ENCODE results near the gene TNFRSF14. TPM values are rescaled to one million over a fixed set of nuclear protein-coding genes. Genes with fewer than 3 reads are reported as not detected.
A peak's percentile ranks its signal among the peaks of the same experiment; 100 is the strongest.

TNFRSF14 gene
- total and polyA plus RNA-seq, 2 of the 13 experiments (the other 11 are each of a cell fraction or from before 2014, with no cell fraction given): 11.9 to 49.9 TPM

GRCh38 chr1:2528966-2529783, 27.0 kb upstream of the TNFRSF14 start (continued):
- peak; percentile 11; the same call in 1 of the 2 replicates for TF ChIP-seq ZNF574 (CRISPR knock-in tag; IDR thresholded peaks at IDR 0.05)

- BruUV-seq (replicated peaks): no TSS peak
- peaks cover 37% of the 10 kb centered on the region for H3K4me1 ChIP-seq (ENCODE audit: insufficient read depth, low read length)
- CTCF ChIA-PET (ENCODE audit: low intra/inter-chr PET ratio, low total read pairs): interaction anchor here (1.9 kb wide), 1 partner anchor 18 kb away, joined by 9 read pairs; no protein-coding TSS in a partner anchor
- POLR2A ChIA-PET: interaction anchor here (1.1 to 1.4 kb wide), 3 partner anchors 14 to 117 kb away, joined by 3 to 4 read pairs (median 3); no protein-coding TSS in a partner anchor
- intact Hi-C loops (cut with micrococcal nuclease; ENCODE audit: unreplicated experiment) (no loop called here), in situ Hi-C loops (cut with HindIII; ENCODE audit: extremely low pct_ligation_motif_present, low pct_unique_long_range_greater_than_20kb) (no loop called here)
- 0% methylated on average over 2 of the region's 91 CpGs for WGBS (ENCODE audit: low lambda C conversion rate)
- H2AFZ ChIP-seq (ENCODE audit: low read length): no peak within 1 kb of the TSS
- peak within 1 kb of the TSS; percentile 87 for H3K4me2 ChIP-seq (ENCODE audit: low read depth, low read length)
- no peak within 1 kb of the TSS for H3K27ac ChIP-seq (ENCODE audit: extremely low read length, insufficient read depth, low read length)
- peak within 1 kb of the TSS; percentile 37 to 65 (median 46); a peak in 4 of 6 replicates for H3K4me3 ChIP-seq (replicated peaks in 1 of 3; ENCODE audit: insufficient read depth in 1 of 3, low read depth in 2 of 3, low read length in 3 of 3)
- H3K27me3 ChIP-seq (ENCODE audit: control insufficient read depth in 1 of 2, insufficient read depth in 2 of 2, low read length in 2 of 2): peaks cover 20 to 74% of the 10 kb centered on the region in 2 experiments
- no peak for DNase-seq (ENCODE audit: low spot score)
- no peak for TF ChIP-seq RORA (CRISPR knock-in tag; IDR thresholded peaks at IDR 0.05)
- no peak for TF ChIP-seq ZNF317 (CRISPR knock-in tag; IDR thresholded peaks at IDR 0.05)
- TF ChIP-seq ZKSCAN8 (CRISPR knock-in tag; IDR thresholded peaks at IDR 0.05; ENCODE audit: borderline replicate concordance): no peak
- TF ChIP-seq ZNF740 (CRISPR knock-in tag; IDR thresholded peaks at IDR 0.05): no peak
- peak; percentile 67 for TF ChIP-seq EZH2 (conservative IDR thresholded peaks at IDR 0.05; ENCODE audit: low read depth, low read length)
- 0 out of 2 replicates have a peak, but pooled peaks have one; percentile 4 for TF ChIP-seq ZNF574 (CRISPR knock-in tag; IDR thresholded peaks at IDR 0.05)
- TF ChIP-seq NR2C2 (CRISPR knock-in tag; IDR thresholded peaks at IDR 0.05; ENCODE audit: borderline replicate concordance): no peak
- TF ChIP-seq UBTF (CRISPR knock-in tag; IDR thresholded peaks at IDR 0.05): peak; percentile 2; the same call in 1 of the 2 replicates
- no peak for TF ChIP-seq DPF2 (CRISPR knock-in tag; IDR thresholded peaks at IDR 0.05; ENCODE audit: borderline replicate concordance, low read depth)
- TF ChIP-seq TOE1 (CRISPR knock-in tag; IDR thresholded peaks at IDR 0.05): no peak
- H3K36me3 ChIP-seq (replicated peaks in 1 of 2; ENCODE audit: control insufficient read depth in 1 of 2, insufficient read depth in 2 of 2, low read length in 2 of 2): no peaks in the 10 kb centered on the region
- ATAC-seq: no peak
- peaks cover 10% of the 10 kb centered on the region for H3K79me2 ChIP-seq (ENCODE audit: insufficient read depth, low read length)
- H3K9ac ChIP-seq (ENCODE audit: insufficient read depth, low read depth, low read length): no peak within 1 kb of the TSS
- no peaks in the 10 kb centered on the region for H3K9me3 ChIP-seq (ENCODE audit: low read length)
- H4K20me1 ChIP-seq (ENCODE audit: insufficient read depth, low read length): peaks cover 10% of the 10 kb centered on the region; the same call in 1 of the 2 replicates
- no peak for FAIRE-seq
Measured at GRCh38 chr1:2529784-2530512, 26.2 kb upstream of the TNFRSF14 start, which contains the start of gene HES5. TSS of gene HES5 (minus strand) at chr1:2530263. CDS start at chr1:2530164, 99 bp downstream.

Data from HepG2 (cell line).